ENCODE results near the gene ARSD.

DNA sequence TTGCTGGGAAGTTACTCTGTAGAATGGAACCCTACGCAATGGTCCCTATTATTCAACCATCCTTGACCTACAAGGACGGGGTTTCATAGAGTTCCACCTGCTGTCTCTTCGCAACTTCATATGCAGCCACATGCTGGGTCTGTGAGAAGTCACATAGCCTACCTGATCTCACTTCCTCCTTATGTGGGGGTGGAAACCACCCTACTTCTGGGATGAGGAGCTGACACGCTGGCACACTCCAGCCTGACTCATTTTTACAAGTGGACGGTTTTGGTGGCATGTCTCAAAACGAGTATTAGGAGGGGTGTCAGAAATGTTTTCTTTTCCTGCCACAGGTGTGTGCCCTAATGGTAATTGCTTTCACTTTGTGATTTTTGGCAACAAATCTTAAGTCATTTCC, 36.8 kb upstream of the ARSD start:
- TF ChIP-seq SIN3A (conservative IDR thresholded peaks at IDR 0.05 in 1 of 2, IDR thresholded peaks at IDR 0.05 in 1 of 2; ENCODE audit: low read depth in 1 of 2, low read length in 2 of 2) (no peak), POLR2A (IDR thresholded peaks at IDR 0.05; ENCODE audit: control extremely low read depth in 1 of 2, low read depth in 2 of 2, low read length in 2 of 2) (no peak), HDAC2 (IDR thresholded peaks at IDR 0.05; ENCODE audit: borderline replicate concordance in 1 of 2, low read depth in 2 of 2, low read length in 2 of 2) (no peak), CEBPB (IDR thresholded peaks at IDR 0.05; ENCODE audit: low read depth, low read length) (no peak)
- TF ChIP-seq, protein P1, sequence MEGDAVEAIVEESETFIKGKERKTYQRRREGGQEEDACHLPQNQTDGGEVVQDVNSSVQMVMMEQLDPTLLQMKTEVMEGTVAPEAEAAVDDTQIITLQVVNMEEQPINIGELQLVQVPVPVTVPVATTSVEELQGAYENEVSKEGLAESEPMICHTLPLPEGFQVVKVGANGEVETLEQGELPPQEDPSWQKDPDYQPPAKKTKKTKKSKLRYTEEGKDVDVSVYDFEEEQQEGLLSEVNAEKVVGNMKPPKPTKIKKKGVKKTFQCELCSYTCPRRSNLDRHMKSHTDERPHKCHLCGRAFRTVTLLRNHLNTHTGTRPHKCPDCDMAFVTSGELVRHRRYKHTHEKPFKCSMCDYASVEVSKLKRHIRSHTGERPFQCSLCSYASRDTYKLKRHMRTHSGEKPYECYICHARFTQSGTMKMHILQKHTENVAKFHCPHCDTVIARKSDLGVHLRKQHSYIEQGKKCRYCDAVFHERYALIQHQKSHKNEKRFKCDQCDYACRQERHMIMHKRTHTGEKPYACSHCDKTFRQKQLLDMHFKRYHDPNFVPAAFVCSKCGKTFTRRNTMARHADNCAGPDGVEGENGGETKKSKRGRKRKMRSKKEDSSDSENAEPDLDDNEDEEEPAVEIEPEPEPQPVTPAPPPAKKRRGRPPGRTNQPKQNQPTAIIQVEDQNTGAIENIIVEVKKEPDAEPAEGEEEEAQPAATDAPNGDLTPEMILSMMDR (IDR thresholded peaks at IDR 0.05; ENCODE audit: control extremely low read depth in 1 of 3, insufficient read depth in 1 of 3, low read depth in 1 of 3, low read length in 3 of 3) = no peak
- TF ChIP-seq, protein P2, sequence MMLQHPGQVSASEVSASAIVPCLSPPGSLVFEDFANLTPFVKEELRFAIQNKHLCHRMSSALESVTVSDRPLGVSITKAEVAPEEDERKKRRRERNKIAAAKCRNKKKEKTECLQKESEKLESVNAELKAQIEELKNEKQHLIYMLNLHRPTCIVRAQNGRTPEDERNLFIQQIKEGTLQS (IDR thresholded peaks at IDR 0.05; ENCODE audit: insufficient read depth, low read depth, low read length) = no peak
